ENCODE measurements around the gene DDX23.

- no peak for TF ChIP-seq CTCF (IDR thresholded peaks at IDR 0.05)
- TF ChIP-seq POLR2A (IDR thresholded peaks at IDR 0.05), result no peak
- TF ChIP-seq EP300 (IDR thresholded peaks at IDR 0.05), result no peak
Observed at GRCh38 chr12:48787791-48788523, 64.0 kb downstream of the DDX23 start.
